HepG2 (cell line): ENCODE measurements around the gene UBE2M. TPM values are rescaled to one million over a fixed set of nuclear protein-coding genes. Genes with fewer than 3 reads are reported as not detected.

ENCODE experiments used
- CEBPG ChIP-seq: IDR thresholded peaks from 2 replicates; pipeline ENCODE4 v1.6.1; 2016
- FOXA1 ChIP-seq, 2 experiments: fragments of 450-650 bp in 1 of 2; sonication (generic) in 1 of 2; formaldehyde crosslinking in 1 of 2; IDR thresholded peaks; 2 replicates each; pipeline versions ENCODE4 v1.4.0 to v1.6.1; 2016 to 2020; ENCODE audit warnings: missing genetic modification reagents in 1 of 2
- HNRNPUL1 ChIP-seq: fragments of 200-400 bp; formaldehyde crosslinking; IDR thresholded peaks from 2 replicates; pipeline ENCODE4 v1.6.1; 2017; ENCODE audit warnings: low read depth, mild to moderate bottlenecking, low read length, moderate library complexity
- IRF2 ChIP-seq: IDR thresholded peaks from 2 replicates; pipeline ENCODE4 v1.6.1; 2018; ENCODE audit warnings: missing genetic modification reagents, missing compliant biosample characterization
- MIXL1 ChIP-seq: IDR thresholded peaks from 2 replicates; pipeline ENCODE4 v1.6.1; 2016
- MXD4 ChIP-seq: IDR thresholded peaks from 2 replicates; pipeline ENCODE4 v1.6.1; 2016; ENCODE audit warnings: mild to moderate bottlenecking, missing biosample characterization, missing genetic modification reagents
- NONO ChIP-seq, 2 experiments: fragments of 450-650 bp in 1 of 2; sonication (generic) in 1 of 2; formaldehyde crosslinking in 1 of 2; IDR thresholded peaks in 1 of 2; conservative IDR thresholded peaks in 1 of 2; 2 replicates each; pipeline versions ENCODE4 v1.6.1 to v1.8.0; 2017 to 2022; ENCODE audit warnings: mild to moderate bottlenecking in 1 of 2, missing genetic modification reagents in 1 of 2, moderate library complexity in 1 of 2
- PAF1 ChIP-seq: IDR thresholded peaks from 2 replicates; pipeline ENCODE4 v1.6.1; 2016; ENCODE audit warnings: missing genetic modification reagents, missing compliant biosample characterization
- PHF20 ChIP-seq: sonication (generic); formaldehyde crosslinking; IDR thresholded peaks from 2 replicates; pipeline ENCODE4 v1.5.0; 2020; ENCODE audit warnings: mild to moderate bottlenecking, missing genetic modification reagents
- SPEN ChIP-seq: sonication (generic); formaldehyde crosslinking; IDR thresholded peaks from 2 replicates; pipeline ENCODE4 v1.5.1; 2020; ENCODE audit warnings: low read depth, mild to moderate bottlenecking, missing genetic modification reagents
- WIZ ChIP-seq: sonication (generic); formaldehyde crosslinking; IDR thresholded peaks from 2 replicates; pipeline ENCODE4 v1.5.1; 2020; ENCODE audit warnings: mild to moderate bottlenecking, missing genetic modification reagents
- ZNF333 ChIP-seq: sonication (generic); formaldehyde crosslinking; IDR thresholded peaks from 2 replicates; pipeline ENCODE4 v1.4.0; 2020; ENCODE audit warnings: mild to moderate bottlenecking, missing genetic modification reagents, borderline replicate concordance
- ZNF441 ChIP-seq: sonication (generic); formaldehyde crosslinking; IDR thresholded peaks from 2 replicates; pipeline ENCODE4 v1.7.0; 2021; ENCODE audit warnings: missing genetic modification reagents, borderline replicate concordance
- ZNF567 ChIP-seq: sonication (generic); formaldehyde crosslinking; IDR thresholded peaks from 2 replicates; pipeline ENCODE4 v1.8.1; 2023; ENCODE audit warnings: mild to moderate bottlenecking, missing genetic modification reagents, borderline replicate concordance
- ZNF7 ChIP-seq: IDR thresholded peaks from 2 replicates; pipeline ENCODE4 v1.6.1; 2016; ENCODE audit warnings: missing biosample characterization, missing genetic modification reagents
- ZNF772 ChIP-seq: sonication (generic); formaldehyde crosslinking; IDR thresholded peaks from 2 replicates; pipeline ENCODE4 v1.5.0; 2020; ENCODE audit warnings: mild to moderate bottlenecking, missing genetic modification reagents
- ZNF83 ChIP-seq: sonication (generic); formaldehyde crosslinking; IDR thresholded peaks from 2 replicates; pipeline ENCODE4 v1.4.0; 2020; ENCODE audit warnings: missing genetic modification reagents, mild to moderate bottlenecking, borderline replicate concordance
- polyA plus RNA-seq, 8 experiments: library from polyadenylated mRNA; depleted of rRNA in 3 of 8; stranded (reverse) in 7 of 8; unstranded in 1 of 8; fragments of >200 nt; fragmentation: Illumina TruSeq in 4 of 8; extraction: Trizol in 4 of 8; gene quantifications; 2 replicates each; pipeline versions ENCODE4 v1.2.1 to v1.2.3, GENCODE V29; 2011 to 2016; ENCODE audit warnings: low read depth in 4 of 8, missing spikeins in 1 of 8, mixed read lengths in 1 of 8; ENCODE audit not compliant: insufficient read depth in 1 of 8
- total RNA-seq, 5 experiments: library from RNA; depleted of rRNA; stranded (reverse); fragments of >200 nt; fragmentation: Illumina TruSeq; extraction: Trizol; gene quantifications; 2 replicates each; pipeline ENCODE4 v1.2.3, GENCODE V29; 2016; ENCODE audit warnings: low read depth in 1 of 5
- TF ChIP-seq, protein P1 (sequence below): sonication (generic); formaldehyde crosslinking; IDR thresholded peaks from 2 replicates; pipeline ENCODE4 v1.5.1; 2020; ENCODE audit warnings: mild to moderate bottlenecking, missing genetic modification reagents, moderate library complexity
- TF ChIP-seq, protein P2 (sequence below): sonication (generic); formaldehyde crosslinking; IDR thresholded peaks from 2 replicates; pipeline ENCODE4 v1.4.0; 2020; ENCODE audit warnings: missing genetic modification reagents, borderline replicate concordance
- TF ChIP-seq, protein P3 (sequence below): sonication (generic); formaldehyde crosslinking; IDR thresholded peaks from 2 replicates; pipeline ENCODE4 v1.4.0; 2020; ENCODE audit warnings: mild to moderate bottlenecking, low read depth, missing genetic modification reagents
- TF ChIP-seq, protein P4 (sequence below): sonication (generic); formaldehyde crosslinking; IDR thresholded peaks from 2 replicates; pipeline ENCODE4 v1.5.0; 2020; ENCODE audit warnings: mild to moderate bottlenecking, missing genetic modification reagents
- TF ChIP-seq, protein P5 (sequence below): sonication (generic); formaldehyde crosslinking; conservative IDR thresholded peaks from 2 replicates; pipeline ENCODE4 v1.4.0; 2020; ENCODE audit warnings: missing genetic modification reagents

The UBE2M gene
- total and polyA plus RNA-seq, 2 of the 13 experiments (the other 11 are each of a cell fraction or from before 2014, with no cell fraction given): 36.2 to 50.3 TPM

DNA sequence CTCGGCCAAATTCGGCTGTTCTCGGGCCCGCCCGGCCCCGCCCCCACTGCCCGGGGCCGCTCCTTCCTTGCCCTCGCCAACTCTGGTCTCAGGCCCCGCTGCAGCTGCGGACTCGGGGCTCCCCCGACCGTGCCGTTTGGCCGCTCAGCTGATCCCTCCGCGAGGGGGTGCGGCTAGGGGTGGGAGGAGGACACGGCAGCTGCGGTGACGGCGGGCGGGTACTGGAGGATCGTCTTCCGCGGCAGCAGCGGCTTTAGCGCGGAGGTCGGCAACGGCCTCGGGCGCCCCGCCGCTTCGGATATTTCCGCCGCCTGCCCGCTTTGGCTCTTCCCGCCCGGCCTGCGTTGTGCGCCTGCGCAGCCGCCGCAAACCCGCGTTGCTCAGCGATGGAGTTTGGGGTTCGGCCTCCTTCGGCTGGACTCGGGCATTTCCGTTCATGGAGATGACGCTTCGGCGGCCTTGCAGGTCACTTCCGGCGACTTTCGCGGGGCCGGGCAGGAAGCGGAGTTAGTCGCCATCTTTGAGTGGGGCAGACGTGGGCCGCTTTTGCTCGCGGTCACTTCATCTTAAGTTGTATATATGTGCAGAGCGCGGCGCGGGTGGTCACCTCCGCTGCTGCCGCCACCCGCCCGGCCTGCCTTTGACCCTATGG, 338 bp upstream of the UBE2M start (continued):
- TF ChIP-seq, protein P1, sequence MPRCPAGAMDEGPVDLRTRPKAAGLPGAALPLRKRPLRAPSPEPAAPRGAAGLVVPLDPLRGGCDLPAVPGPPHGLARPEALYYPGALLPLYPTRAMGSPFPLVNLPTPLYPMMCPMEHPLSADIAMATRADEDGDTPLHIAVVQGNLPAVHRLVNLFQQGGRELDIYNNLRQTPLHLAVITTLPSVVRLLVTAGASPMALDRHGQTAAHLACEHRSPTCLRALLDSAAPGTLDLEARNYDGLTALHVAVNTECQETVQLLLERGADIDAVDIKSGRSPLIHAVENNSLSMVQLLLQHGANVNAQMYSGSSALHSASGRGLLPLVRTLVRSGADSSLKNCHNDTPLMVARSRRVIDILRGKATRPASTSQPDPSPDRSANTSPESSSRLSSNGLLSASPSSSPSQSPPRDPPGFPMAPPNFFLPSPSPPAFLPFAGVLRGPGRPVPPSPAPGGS (CRISPR knock-in tag): peak; percentile 68; the same call in 1 of the 2 replicates
- TF ChIP-seq CEBPG: no peak
- TF ChIP-seq HNRNPUL1: peak; percentile 64; the same call in 1 of the 2 replicates
- TF ChIP-seq ZNF7 (CRISPR knock-in tag): no peak
- TF ChIP-seq SPEN (CRISPR knock-in tag): peak; percentile 94
- peak; percentile 15; the same call in 1 of the 2 replicates for TF ChIP-seq ZNF441 (CRISPR knock-in tag)
- TF ChIP-seq, protein P2, sequence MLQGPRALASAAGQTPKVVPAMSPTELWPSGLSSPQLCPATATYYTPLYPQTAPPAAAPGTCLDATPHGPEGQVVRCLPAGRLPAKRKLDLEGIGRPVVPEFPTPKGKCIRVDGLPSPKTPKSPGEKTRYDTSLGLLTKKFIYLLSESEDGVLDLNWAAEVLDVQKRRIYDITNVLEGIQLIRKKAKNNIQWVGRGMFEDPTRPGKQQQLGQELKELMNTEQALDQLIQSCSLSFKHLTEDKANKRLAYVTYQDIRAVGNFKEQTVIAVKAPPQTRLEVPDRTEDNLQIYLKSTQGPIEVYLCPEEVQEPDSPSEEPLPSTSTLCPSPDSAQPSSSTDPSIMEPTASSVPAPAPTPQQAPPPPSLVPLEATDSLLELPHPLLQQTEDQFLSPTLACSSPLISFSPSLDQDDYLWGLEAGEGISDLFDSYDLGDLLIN (CRISPR knock-in tag): 0 out of 2 replicates have a peak, but pooled peaks have one; percentile 71
- no peak for TF ChIP-seq FOXA1 (IDR thresholded peaks at IDR 0.05)
- 0 out of 2 replicates have a peak, but pooled peaks have one; percentile 25 for TF ChIP-seq FOXA1 (CRISPR knock-in tag; IDR thresholded peaks at IDR 0.05)
- no peak; the same call in none of the 2 replicates for TF ChIP-seq ZNF772 (CRISPR knock-in tag)
- peak; percentile 55 for TF ChIP-seq PHF20 (CRISPR knock-in tag)
- TF ChIP-seq, protein P3, sequence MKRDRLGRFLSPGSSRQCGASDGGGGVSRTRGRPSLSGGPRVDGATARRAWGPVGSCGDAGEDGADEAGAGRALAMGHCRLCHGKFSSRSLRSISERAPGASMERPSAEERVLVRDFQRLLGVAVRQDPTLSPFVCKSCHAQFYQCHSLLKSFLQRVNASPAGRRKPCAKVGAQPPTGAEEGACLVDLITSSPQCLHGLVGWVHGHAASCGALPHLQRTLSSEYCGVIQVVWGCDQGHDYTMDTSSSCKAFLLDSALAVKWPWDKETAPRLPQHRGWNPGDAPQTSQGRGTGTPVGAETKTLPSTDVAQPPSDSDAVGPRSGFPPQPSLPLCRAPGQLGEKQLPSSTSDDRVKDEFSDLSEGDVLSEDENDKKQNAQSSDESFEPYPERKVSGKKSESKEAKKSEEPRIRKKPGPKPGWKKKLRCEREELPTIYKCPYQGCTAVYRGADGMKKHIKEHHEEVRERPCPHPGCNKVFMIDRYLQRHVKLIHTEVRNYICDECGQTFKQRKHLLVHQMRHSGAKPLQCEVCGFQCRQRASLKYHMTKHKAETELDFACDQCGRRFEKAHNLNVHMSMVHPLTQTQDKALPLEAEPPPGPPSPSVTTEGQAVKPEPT (CRISPR knock-in tag): no peak
- TF ChIP-seq, protein P4, sequence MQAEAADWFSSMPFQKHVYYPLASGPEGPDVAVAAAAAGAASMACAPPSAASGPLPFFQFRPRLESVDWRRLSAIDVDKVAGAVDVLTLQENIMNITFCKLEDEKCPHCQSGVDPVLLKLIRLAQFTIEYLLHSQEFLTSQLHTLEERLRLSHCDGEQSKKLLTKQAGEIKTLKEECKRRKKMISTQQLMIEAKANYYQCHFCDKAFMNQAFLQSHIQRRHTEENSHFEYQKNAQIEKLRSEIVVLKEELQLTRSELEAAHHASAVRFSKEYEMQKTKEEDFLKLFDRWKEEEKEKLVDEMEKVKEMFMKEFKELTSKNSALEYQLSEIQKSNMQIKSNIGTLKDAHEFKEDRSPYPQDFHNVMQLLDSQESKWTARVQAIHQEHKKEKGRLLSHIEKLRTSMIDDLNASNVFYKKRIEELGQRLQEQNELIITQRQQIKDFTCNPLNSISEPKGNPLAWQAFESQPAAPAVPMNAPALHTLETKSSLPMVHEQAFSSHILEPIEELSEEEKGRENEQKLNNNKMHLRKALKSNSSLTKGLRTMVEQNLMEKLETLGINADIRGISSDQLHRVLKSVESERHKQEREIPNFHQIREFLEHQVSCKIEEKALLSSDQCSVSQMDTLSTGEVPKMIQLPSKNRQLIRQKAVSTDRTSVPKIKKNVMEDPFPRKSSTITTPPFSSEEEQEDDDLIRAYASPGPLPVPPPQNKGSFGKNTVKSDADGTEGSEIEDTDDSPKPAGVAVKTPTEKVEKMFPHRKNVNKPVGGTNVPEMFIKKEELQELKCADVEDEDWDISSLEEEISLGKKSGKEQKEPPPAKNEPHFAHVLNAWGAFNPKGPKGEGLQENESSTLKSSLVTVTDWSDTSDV (CRISPR knock-in tag): peak; percentile 91
- TF ChIP-seq, protein P5, sequence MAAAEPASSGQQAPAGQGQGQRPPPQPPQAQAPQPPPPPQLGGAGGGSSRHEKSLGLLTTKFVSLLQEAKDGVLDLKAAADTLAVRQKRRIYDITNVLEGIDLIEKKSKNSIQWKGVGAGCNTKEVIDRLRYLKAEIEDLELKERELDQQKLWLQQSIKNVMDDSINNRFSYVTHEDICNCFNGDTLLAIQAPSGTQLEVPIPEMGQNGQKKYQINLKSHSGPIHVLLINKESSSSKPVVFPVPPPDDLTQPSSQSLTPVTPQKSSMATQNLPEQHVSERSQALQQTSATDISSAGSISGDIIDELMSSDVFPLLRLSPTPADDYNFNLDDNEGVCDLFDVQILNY (CRISPR knock-in tag): peak; percentile 39; the same call in 1 of the 2 replicates
- TF ChIP-seq PAF1 (CRISPR knock-in tag): no peak
- TF ChIP-seq NONO (IDR thresholded peaks at IDR 0.05): no peak
- TF ChIP-seq NONO (CRISPR knock-in tag; conservative IDR thresholded peaks at IDR 0.05): peak; percentile 94
- TF ChIP-seq WIZ (CRISPR knock-in tag): peak; percentile 70
- TF ChIP-seq MXD4 (CRISPR knock-in tag): 0 out of 2 replicates have a peak, but pooled peaks have one; percentile 24
- TF ChIP-seq ZNF83 (CRISPR knock-in tag): 0 out of 2 replicates have a peak, but pooled peaks have one; percentile 45
- TF ChIP-seq ZNF567: peak; percentile 95
- peak; percentile 44; the same call in 1 of the 2 replicates for TF ChIP-seq IRF2 (CRISPR knock-in tag)
- no peak for TF ChIP-seq MIXL1 (CRISPR knock-in tag)
- TF ChIP-seq ZNF333: peak; percentile 51; the same call in 1 of the 2 replicates
